Gastroesophageal sphincter (tissue), 3 donors: ENCODE results near the gene TUBAL3.

ENCODE experiments used
- EP300 ChIP-seq: sonication (generic); formaldehyde crosslinking; IDR thresholded peaks from one replicate; pipeline ENCODE4 v1.6.1; 2017; ENCODE audit warnings: antibody characterized with exemption, mild to moderate bottlenecking
- POLR2A ChIP-seq, 2 donors: fragments of 450-650 bp; IDR thresholded peaks; one replicate each; pipeline ENCODE4 v1.6.1; 2017; ENCODE audit warnings: antibody characterized with exemption in 2 of 2, mild to moderate bottlenecking in 2 of 2, moderate library complexity in 1 of 2
- POLR2AphosphoS5 ChIP-seq: sonication (generic); formaldehyde crosslinking; IDR thresholded peaks from one replicate; pipeline ENCODE4 v1.6.1; 2017; ENCODE audit warnings: antibody characterized with exemption
- TF ChIP-seq, protein P1 (sequence below), 4 experiments: fragments of 200-600 bp in 2 of 4; fragments of 450-650 bp in 2 of 4; sonication (generic) in 1 of 4; IDR thresholded peaks; one replicate each; pipeline ENCODE4 v1.5.1; 2017 to 2019; ENCODE audit warnings: antibody characterized with exemption in 4 of 4, mild to moderate bottlenecking in 2 of 4, moderate library complexity in 2 of 4

GRCh38 chr10:5411941-5412276 is 7.3 kb upstream of the TUBAL3 start:
- no peak for TF ChIP-seq POLR2A (IDR thresholded peaks at IDR 0.05)
- TF ChIP-seq, protein P1, sequence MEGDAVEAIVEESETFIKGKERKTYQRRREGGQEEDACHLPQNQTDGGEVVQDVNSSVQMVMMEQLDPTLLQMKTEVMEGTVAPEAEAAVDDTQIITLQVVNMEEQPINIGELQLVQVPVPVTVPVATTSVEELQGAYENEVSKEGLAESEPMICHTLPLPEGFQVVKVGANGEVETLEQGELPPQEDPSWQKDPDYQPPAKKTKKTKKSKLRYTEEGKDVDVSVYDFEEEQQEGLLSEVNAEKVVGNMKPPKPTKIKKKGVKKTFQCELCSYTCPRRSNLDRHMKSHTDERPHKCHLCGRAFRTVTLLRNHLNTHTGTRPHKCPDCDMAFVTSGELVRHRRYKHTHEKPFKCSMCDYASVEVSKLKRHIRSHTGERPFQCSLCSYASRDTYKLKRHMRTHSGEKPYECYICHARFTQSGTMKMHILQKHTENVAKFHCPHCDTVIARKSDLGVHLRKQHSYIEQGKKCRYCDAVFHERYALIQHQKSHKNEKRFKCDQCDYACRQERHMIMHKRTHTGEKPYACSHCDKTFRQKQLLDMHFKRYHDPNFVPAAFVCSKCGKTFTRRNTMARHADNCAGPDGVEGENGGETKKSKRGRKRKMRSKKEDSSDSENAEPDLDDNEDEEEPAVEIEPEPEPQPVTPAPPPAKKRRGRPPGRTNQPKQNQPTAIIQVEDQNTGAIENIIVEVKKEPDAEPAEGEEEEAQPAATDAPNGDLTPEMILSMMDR (IDR thresholded peaks at IDR 0.05) = no peak
- TF ChIP-seq EP300 = no peak
- no peak for TF ChIP-seq POLR2AphosphoS5
